Fibroblast of lung (primary cell): ENCODE measurements around the gene TMEM272. TPM values are rescaled to one million over a fixed set of nuclear protein-coding genes. Genes with fewer than 3 reads are reported as not detected.

Experiments used
- DNase-seq, 2 donors: peaks; one replicate each; pipeline versions ENCODE4 v3.0.0 to v3.0.0-alpha.2; 2010; ENCODE audit warnings: low read depth in 2 of 2
- H2AFZ ChIP-seq: 2 replicates; pipeline ENCODE4 v1.5.1; 2012; ENCODE audit warnings: low read length, control low read depth, inconsistent platforms
- H3K27ac ChIP-seq: 2 replicates; pipeline ENCODE4 v1.5.1; 2011; ENCODE audit warnings: low read length, control low read depth; ENCODE audit not compliant: insufficient read depth
- H3K27me3 ChIP-seq: 2 replicates; pipeline ENCODE4 v1.5.1; 2011; ENCODE audit warnings: mild to moderate bottlenecking, low read length; ENCODE audit not compliant: control insufficient read depth, insufficient read depth
- H3K36me3 ChIP-seq: 2 replicates; pipeline ENCODE4 v1.5.1; 2011; ENCODE audit warnings: low read length; ENCODE audit not compliant: control insufficient read depth, insufficient read depth
- H3K4me1 ChIP-seq: 2 replicates; pipeline ENCODE4 v1.5.1; 2011; ENCODE audit warnings: low read length; ENCODE audit not compliant: control insufficient read depth, insufficient read depth; ENCODE audit errors: extremely low read depth
- H3K4me2 ChIP-seq: 2 replicates; pipeline ENCODE4 v1.5.1; 2011; ENCODE audit warnings: low read length, control low read depth; ENCODE audit not compliant: insufficient read depth; ENCODE audit errors: extremely low read depth
- H3K4me3 ChIP-seq, 4 experiments: fragments of 200-600 bp in 1 of 4; sonication (generic) in 1 of 4; replicated peaks in 1 of 4; 2 replicates each; pipeline ENCODE4 v1.5.1; 2011 to 2016; ENCODE audit warnings: low read length in 4 of 4, low read depth in 3 of 4, mild to moderate bottlenecking in 3 of 4, control low read depth in 2 of 4, inconsistent platforms in 1 of 4, mixed read lengths in 1 of 4; ENCODE audit not compliant: insufficient read depth in 1 of 4; ENCODE audit errors: control extremely low read depth in 1 of 4
- H3K79me2 ChIP-seq: 2 replicates; pipeline ENCODE4 v1.5.1; 2012; ENCODE audit warnings: mild to moderate bottlenecking, low read length, inconsistent platforms; ENCODE audit not compliant: control insufficient read depth, insufficient read depth
- H3K9ac ChIP-seq: 2 replicates; pipeline ENCODE4 v1.5.1; 2011; ENCODE audit warnings: mild to moderate bottlenecking, low read length, control low read depth; ENCODE audit not compliant: insufficient read depth
- H3K9me3 ChIP-seq: 2 replicates; pipeline ENCODE4 v1.5.1; 2012; ENCODE audit warnings: low read depth, low read length; ENCODE audit not compliant: control insufficient read depth, insufficient read depth
- H4K20me1 ChIP-seq: 2 replicates; pipeline ENCODE4 v1.5.1; 2011; ENCODE audit warnings: low read length; ENCODE audit not compliant: control insufficient read depth, insufficient read depth; ENCODE audit errors: extremely low read depth
- CTCF ChIP-seq, 2 donors: IDR thresholded peaks in 1 of 2; conservative IDR thresholded peaks in 1 of 2; 1 replicate in 1 of 2; 2 replicates in 1 of 2; pipeline ENCODE4 v1.5.1; 2011 to 2012; ENCODE audit warnings: low read length in 2 of 2, control low read depth in 1 of 2, inconsistent platforms in 1 of 2, low read depth in 1 of 2, mild to moderate bottlenecking in 1 of 2
- EZH2 ChIP-seq: IDR thresholded peaks from 2 replicates; pipeline ENCODE4 v1.5.1; 2012; ENCODE audit warnings: low read length, control low read depth, mild to moderate bottlenecking; ENCODE audit errors: missing control alignments
- polyA plus RNA-seq, 2 donors: library from polyadenylated mRNA; depleted of rRNA in 1 of 2; stranded (reverse) in 1 of 2; unstranded in 1 of 2; fragments of >200 nt; gene quantifications; 2 replicates each; pipeline ENCODE4 v1.2.1, GENCODE V29; 2011 to 2012; ENCODE audit warnings: missing spikeins in 1 of 2
- total RNA-seq: library from RNA; depleted of rRNA; stranded (reverse); fragments of >200 nt; gene quantifications from 2 replicates; pipeline ENCODE4 v1.2.1, GENCODE V29; 2014

Gene TMEM272
- total and polyA plus RNA-seq, 2 donors (not counting 1 experiment from before 2014, with no cell fraction given) = not detected

DNA sequence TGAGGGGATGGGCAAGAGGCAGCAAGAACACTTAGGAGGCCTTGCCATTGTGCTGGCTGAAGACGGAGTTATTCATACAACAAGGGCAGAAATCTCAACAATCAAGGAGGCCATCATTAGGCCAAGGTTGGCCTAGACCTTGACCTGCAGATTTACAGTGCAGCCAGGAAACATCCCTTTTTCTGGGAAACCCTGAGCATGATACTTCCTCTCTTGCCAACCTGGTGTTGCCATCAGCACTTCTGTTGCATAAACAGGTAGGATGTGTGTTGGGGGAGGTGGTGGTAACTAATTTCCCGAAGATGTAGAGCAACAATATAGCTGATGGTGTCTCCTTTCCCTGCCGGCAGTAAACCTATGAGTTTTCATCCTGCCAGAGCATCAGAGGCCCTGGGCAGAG, 8.0 kb downstream of the TMEM272 start:
- H3K4me1 ChIP-seq = no peaks in the 10 kb centered on the region
- H3K27ac ChIP-seq = no peak overlapping the region
- H3K9me3 ChIP-seq = no peaks in the 10 kb centered on the region
- no peaks in the 10 kb centered on the region for H3K36me3 ChIP-seq
- no peak overlapping the region for H3K9ac ChIP-seq
- TF ChIP-seq EZH2 (no peak), CTCF (conservative IDR thresholded peaks at IDR 0.05 in 1 of 2, IDR thresholded peaks at IDR 0.05 in 1 of 2; ENCODE audit: low read depth in 1 of 2, low read length in 2 of 2) (no peak)
- no peak overlapping the region for H2AFZ ChIP-seq
- H3K27me3 ChIP-seq = peaks cover 10% of the 10 kb centered on the region
- H3K4me2 ChIP-seq = no peak overlapping the region
- H3K4me3 ChIP-seq = no peak overlapping the region
- no peaks in the 10 kb centered on the region for H3K79me2 ChIP-seq
- no peaks in the 10 kb centered on the region for H4K20me1 ChIP-seq
- no peak for DNase-seq

DNA sequence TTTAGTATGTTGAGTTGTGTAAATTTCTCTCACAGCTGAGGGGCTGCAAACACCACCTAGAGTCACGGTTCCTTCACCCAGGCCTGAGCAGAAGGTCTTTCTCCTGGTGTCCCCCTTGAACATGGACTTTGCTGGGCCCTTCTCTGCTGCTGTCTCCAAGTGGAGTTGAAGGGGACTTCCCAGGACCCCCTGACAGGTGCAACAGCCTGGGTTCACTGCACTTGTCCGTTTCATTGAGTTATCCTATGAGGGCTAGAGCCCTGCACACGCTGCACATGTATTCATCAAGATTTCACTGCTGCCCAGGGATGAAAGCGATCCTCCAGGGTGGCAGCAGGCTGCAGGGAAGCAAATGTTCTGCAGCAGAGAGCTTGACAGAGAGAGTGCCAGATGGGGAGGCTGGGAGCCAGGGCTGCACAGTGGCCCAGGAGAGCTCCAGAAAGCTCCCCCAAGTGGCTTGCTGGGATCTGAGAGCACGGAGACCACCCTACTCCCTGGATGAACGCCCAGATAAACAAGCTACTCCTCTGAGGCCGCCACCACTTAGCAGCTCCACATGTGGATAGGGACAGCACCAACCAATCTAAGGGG, 10.3 kb downstream of the TMEM272 start:
- Histone ChIP-seq H3K27ac (no peak overlapping the region), H3K4me3 (no peak overlapping the region), H3K27me3 (peaks cover 8% of the 10 kb centered on the region), H3K9ac (no peak overlapping the region), H2AFZ (no peak overlapping the region), H3K9me3 (no peaks in the 10 kb centered on the region), H3K79me2 (no peaks in the 10 kb centered on the region), H3K4me2 (no peak overlapping the region), H3K4me1 (no peaks in the 10 kb centered on the region), H4K20me1 (no peaks in the 10 kb centered on the region), H3K36me3 (no peaks in the 10 kb centered on the region)
- TF ChIP-seq CTCF (conservative IDR thresholded peaks at IDR 0.05 in 1 of 2, IDR thresholded peaks at IDR 0.05 in 1 of 2; ENCODE audit: low read depth in 1 of 2, low read length in 2 of 2) (no peak), EZH2 (no peak)
- no peak for DNase-seq

DNA sequence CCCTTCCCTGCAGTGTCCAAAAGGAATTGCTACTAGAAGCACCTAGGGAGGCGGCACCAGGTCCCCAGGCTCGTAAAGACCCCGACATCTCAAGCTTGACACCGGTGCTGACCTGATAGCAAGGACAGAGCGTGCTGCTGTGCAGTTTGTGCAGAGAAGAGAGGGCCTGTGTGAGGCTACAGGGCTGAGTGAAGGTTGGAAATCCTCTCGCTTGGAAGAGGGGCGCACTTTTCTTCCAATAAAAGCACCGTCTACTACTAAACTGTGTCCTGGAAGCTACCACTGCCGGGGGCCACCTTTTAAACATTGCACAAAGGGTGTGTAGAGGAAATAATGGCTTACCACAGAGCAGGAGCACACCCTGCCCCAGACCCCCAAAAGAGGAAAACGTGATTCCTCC, 11.0 kb downstream of the TMEM272 start:
- H3K27ac ChIP-seq = no peak overlapping the region
- H3K9me3 ChIP-seq = no peaks in the 10 kb centered on the region
- H3K36me3 ChIP-seq = no peaks in the 10 kb centered on the region
- H4K20me1 ChIP-seq = no peaks in the 10 kb centered on the region
- no peak overlapping the region for H2AFZ ChIP-seq
- peaks cover 11% of the 10 kb centered on the region for H3K27me3 ChIP-seq
- TF ChIP-seq CTCF (conservative IDR thresholded peaks at IDR 0.05 in 1 of 2, IDR thresholded peaks at IDR 0.05 in 1 of 2; ENCODE audit: low read depth in 1 of 2, low read length in 2 of 2) = no peak
- TF ChIP-seq EZH2 = no peak
- H3K79me2 ChIP-seq = no peaks in the 10 kb centered on the region
- no peak overlapping the region for H3K9ac ChIP-seq
- no peak overlapping the region for H3K4me3 ChIP-seq
- no peaks in the 10 kb centered on the region for H3K4me1 ChIP-seq
- DNase-seq = no peak
- no peak overlapping the region for H3K4me2 ChIP-seq
